PC-9 (cell line): ENCODE data around the gene CKS1B. TPM values are rescaled to one million over a fixed set of nuclear protein-coding genes. Genes with fewer than 3 reads are reported as not detected.

Experiments used
- BruUV-seq: library from RNA; stranded (reverse); fragments of 400-500 nt; replicated peaks from 2 replicates; lab custom pipeline; 2021; lab: Mats Ljungman, UMichigan
- CTCF ChIA-PET: fragments of 300-600 bp; sonication (Branson Sonifier 250); formaldehyde crosslinking; loops from one replicate; lab custom pipeline; 2022; ENCODE audit warnings: antibody characterized with exemption; lab: Charles Lee
- POLR2A ChIA-PET: fragments of 300-600 bp; sonication (Branson Sonifier 250); formaldehyde crosslinking; loops from one replicate; lab custom pipeline; 2022; ENCODE audit warnings: antibody characterized with exemption; ENCODE audit not compliant: unreplicated experiment; lab: Charles Lee
- DNase-seq, 2 experiments: peaks; one replicate each; pipeline versions ENCODE4 v3.0.0 to v3.0.0-alpha.2; 2015 to 2022; ENCODE audit warnings: mixed read lengths in 1 of 2
- H2AFZ ChIP-seq: fragments of 200-600 bp; sonication (generic); 2 replicates; pipeline ENCODE4 v1.8.1; 2017; ENCODE audit warnings: antibody characterized with exemption
- H3F3A ChIP-seq: fragments of 200-600 bp; sonication (generic); 2 replicates; pipeline ENCODE4 v1.8.1; 2017; ENCODE audit warnings: antibody characterized with exemption, mild to moderate bottlenecking, low read depth; ENCODE audit not compliant: insufficient read depth
- H3K27ac ChIP-seq: fragments of 200-600 bp; sonication (generic); 2 replicates; pipeline ENCODE4 v1.6.1; 2016; ENCODE audit warnings: mixed run types
- H3K27me3 ChIP-seq: fragments of 200-600 bp; sonication (generic); 2 replicates; pipeline ENCODE4 v1.6.1; 2016; ENCODE audit warnings: low read depth, mixed run types; ENCODE audit not compliant: insufficient read depth
- H3K36me3 ChIP-seq: fragments of 200-600 bp; sonication (generic); 2 replicates; pipeline ENCODE4 v1.6.1; 2016; ENCODE audit warnings: low read depth, mixed run types
- H3K4me1 ChIP-seq: fragments of 200-600 bp; sonication (generic); replicated peaks from 2 replicates; pipeline ENCODE4 v1.6.1; 2016; ENCODE audit warnings: mixed run types; ENCODE audit not compliant: insufficient read depth
- H3K4me2 ChIP-seq: fragments of 200-600 bp; sonication (generic); 2 replicates; pipeline ENCODE4 v1.6.1; 2017; ENCODE audit warnings: mixed run types
- H3K4me3 ChIP-seq: fragments of 200-600 bp; sonication (generic); 2 replicates; pipeline ENCODE4 v1.6.1; 2016; ENCODE audit warnings: mixed run types
- H3K79me2 ChIP-seq: fragments of 200-600 bp; sonication (generic); 2 replicates; pipeline ENCODE4 v1.6.1; 2017; ENCODE audit warnings: low read depth, mixed run types
- H3K9me2 ChIP-seq: fragments of 200-600 bp; sonication (generic); 2 replicates; pipeline ENCODE4 v1.8.1; 2017; ENCODE audit warnings: mild to moderate bottlenecking; ENCODE audit not compliant: insufficient read depth
- H3K9me3 ChIP-seq: fragments of 200-600 bp; sonication (generic); 2 replicates; pipeline ENCODE4 v1.8.1; 2016; ENCODE audit warnings: low read depth; ENCODE audit not compliant: insufficient read depth
- H4K20me1 ChIP-seq: fragments of 200-600 bp; sonication (generic); 2 replicates; pipeline ENCODE4 v1.8.1; 2017; ENCODE audit not compliant: insufficient read depth
- CTCF ChIP-seq: fragments of 200-600 bp; sonication (generic); conservative IDR thresholded peaks from 2 replicates; pipeline ENCODE4 v1.6.1; 2017; ENCODE audit warnings: mixed run types, antibody characterized with exemption, mild to moderate bottlenecking, moderate library complexity
- EZH2 ChIP-seq: fragments of 200-600 bp; sonication (generic); IDR thresholded peaks from 2 replicates; pipeline ENCODE4 v1.8.0; 2017; ENCODE audit warnings: antibody characterized with exemption, low read depth
- intact Hi-C: fragments of 100-400 bp; cut with micrococcal nuclease; formaldehyde crosslinking; loops from one replicate; pipeline ENCODE4 v1.10.0; 2022; ENCODE audit not compliant: unreplicated experiment
- total RNA-seq: library from RNA; stranded (reverse); gene quantifications from 2 replicates; pipeline ENCODE4 v1.2.3, GENCODE V29; 2021

Gene CKS1B
- total RNA-seq, 1 experiment from 2014 or later, result 236 TPM

- Histone ChIP-seq H3K36me3 (no peaks in the 10 kb centered on the region; the same call in 1 of the 2 replicates), H2AFZ (no peak overlapping the region), H3K4me1 (peaks cover 24% of the 10 kb centered on the region), H3K27me3 (no peaks in the 10 kb centered on the region), H3F3A (peaks cover 32% of the 10 kb centered on the region), H3K79me2 (peaks cover 12% of the 10 kb centered on the region), H3K4me3 (no peak overlapping the region), H3K9me2 (no peaks in the 10 kb centered on the region), H3K9me3 (no peaks in the 10 kb centered on the region), H4K20me1 (no peaks in the 10 kb centered on the region), H3K4me2 (no peak overlapping the region), H3K27ac (no peak overlapping the region)
- no TSS peak for BruUV-seq
- DNase-seq, result no peak
- ChIA-PET POLR2A (interaction anchor here (0.6 kb wide), 1 partner anchor 76 kb away, joined by 3 read pairs; no protein-coding TSS in a partner anchor), CTCF (no interaction called here)
- intact Hi-C loops, result no loop called here
- TF ChIP-seq EZH2 (no peak), CTCF (no peak)
These were observed 15.6 kb upstream of the CKS1B start for GRCh38 chr1:154958681-154959425.

DNA sequence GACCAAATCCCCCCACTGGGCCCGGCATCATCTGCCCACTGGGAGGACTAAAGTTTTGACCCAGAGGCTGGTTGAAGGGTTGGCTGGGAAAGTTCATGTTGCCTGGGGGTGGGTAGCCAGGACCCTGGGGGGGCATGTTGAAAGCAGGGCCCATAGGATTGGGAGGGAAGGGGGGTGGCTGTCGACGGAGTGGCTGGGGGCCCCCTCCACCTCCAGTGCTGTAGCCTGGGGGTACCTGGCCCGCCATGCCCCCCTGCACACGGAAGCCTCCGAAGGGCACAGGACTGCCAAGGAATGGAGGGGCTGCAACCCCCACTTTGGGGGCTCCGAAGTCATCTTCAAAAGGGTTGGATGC, 15.1 kb upstream of the CKS1B start:
- H3K27me3 ChIP-seq, result no peaks in the 10 kb centered on the region
- no peaks in the 10 kb centered on the region for H3K9me2 ChIP-seq
- H4K20me1 ChIP-seq, result no peaks in the 10 kb centered on the region
- H2AFZ ChIP-seq, result no peak overlapping the region
- no peak overlapping the region for H3K4me3 ChIP-seq
- H3K27ac ChIP-seq, result no peak overlapping the region
- no peak for DNase-seq
- no TSS peak for BruUV-seq
- intact Hi-C loops, result no loop called here
- TF ChIP-seq EZH2 (no peak), CTCF (no peak)
- H3K9me3 ChIP-seq, result no peaks in the 10 kb centered on the region
- H3F3A ChIP-seq, result peaks cover 37% of the 10 kb centered on the region
- H3K36me3 ChIP-seq, result no peaks in the 10 kb centered on the region; the same call in 1 of the 2 replicates
- CTCF ChIA-PET, result no interaction called here
- peaks cover 24% of the 10 kb centered on the region for H3K4me1 ChIP-seq
- peaks cover 12% of the 10 kb centered on the region for H3K79me2 ChIP-seq
- H3K4me2 ChIP-seq, result no peak overlapping the region
- POLR2A ChIA-PET, result interaction anchor here (0.6 kb wide), 1 partner anchor 45 kb away, joined by 3 read pairs; no protein-coding TSS in a partner anchor

GRCh38 chr1:154960446-154961136, 13.9 kb upstream of the CKS1B start:
- Histone ChIP-seq H4K20me1 (no peaks in the 10 kb centered on the region), H3F3A (peaks cover 45% of the 10 kb centered on the region), H3K27me3 (no peaks in the 10 kb centered on the region), H3K4me1 (peaks cover 24% of the 10 kb centered on the region), H3K4me2 (peak overlapping the region; percentile 90), H3K79me2 (peaks cover 12% of the 10 kb centered on the region), H3K36me3 (peaks cover 12% of the 10 kb centered on the region; the same call in 1 of the 2 replicates), H2AFZ (peak overlapping the region; percentile 72; the same call in 1 of the 2 replicates), H3K4me3 (peak overlapping the region; percentile 78), H3K9me2 (no peaks in the 10 kb centered on the region), H3K27ac (peak overlapping the region; percentile 72; the same call in 1 of the 2 replicates), H3K9me3 (no peaks in the 10 kb centered on the region)
- TSS peak; percentile 14 for BruUV-seq
- intact Hi-C loops, result loop anchor here (2.0 to 5.0 kb wide), 3 partner anchors 42 to 90 kb away; partner anchors contain the start of genes ADAM15 and ZBTB7B
- POLR2A ChIA-PET, result interaction anchor here (1.6 kb wide), 1 partner anchor 10 kb away, joined by 18 read pairs; the partner anchor contains the start of gene SHC1
- DNase-seq, result no peak
- CTCF ChIA-PET, result interaction anchor here (0.5 to 1.1 kb wide), 3 partner anchors 10 to 216 kb away, joined by 3 to 4 read pairs (median 3); partner anchors contain the start of gene SHC1
- TF ChIP-seq EZH2 (no peak), CTCF (no peak)
